Measurements from ENCODE around the gene SLC38A6. TPM values are rescaled to one million over a fixed set of nuclear protein-coding genes. Genes with fewer than 3 reads are reported as not detected.

Gene SLC38A6
- total RNA-seq, 1 donor, result 4.8 TPM

- DNase-seq (ENCODE audit: low read depth in 2 of 3, low spot score in 2 of 3), result no peak
Observed at GRCh38 chr14:60975551-60975950, 5.5 kb upstream of the SLC38A6 start.

- DNase-seq (ENCODE audit: low read depth in 2 of 3, low spot score in 2 of 3), result no peak
Observed at GRCh38 chr14:60977847-60978246, 3.2 kb upstream of the SLC38A6 start.

GRCh38 chr14:60981633-60982455 lies 799 bp downstream of the SLC38A6 start:
- peak in 1 of 3 donors; percentile 5 for DNase-seq (ENCODE audit: low read depth in 2 of 3, low spot score in 2 of 3)

- peak in 1 of 3 donors; percentile 14 for DNase-seq (ENCODE audit: low read depth in 2 of 3, low spot score in 2 of 3)
Observed at GRCh38 chr14:60984196-60984595, 3.2 kb downstream of the SLC38A6 start.

GRCh38 chr14:60986500-60986899 lies 5.5 kb downstream of the SLC38A6 start:
- no peak for DNase-seq (ENCODE audit: low read depth in 2 of 3, low spot score in 2 of 3)

- no peak for DNase-seq (ENCODE audit: low read depth in 2 of 3, low spot score in 2 of 3)
Observed at GRCh38 chr14:60989599-60989998, 8.6 kb downstream of the SLC38A6 start.

- no peak for DNase-seq (ENCODE audit: low read depth in 2 of 3, low spot score in 2 of 3)
Observed at GRCh38 chr14:60998617-60999016, 17.6 kb downstream of the SLC38A6 start.

GRCh38 chr14:60999536-60999935 lies 18.5 kb downstream of the SLC38A6 start:
- DNase-seq (ENCODE audit: low read depth in 2 of 3, low spot score in 2 of 3), result no peak

- DNase-seq (ENCODE audit: low read depth in 2 of 3, low spot score in 2 of 3), result no peak
Observed at GRCh38 chr14:61003571-61003970, 22.5 kb downstream of the SLC38A6 start.

GRCh38 chr14:61019537-61019936 lies 38.5 kb downstream of the SLC38A6 start:
- DNase-seq (ENCODE audit: low read depth in 2 of 3, low spot score in 2 of 3), result no peak

GRCh38 chr14:61025251-61026223 lies 44.5 kb downstream of the SLC38A6 start:
- DNase-seq (ENCODE audit: low read depth in 2 of 3, low spot score in 2 of 3), result peak; percentile 10 to 71 (median 44)

- DNase-seq (ENCODE audit: low read depth in 2 of 3, low spot score in 2 of 3), result no peak
Observed at GRCh38 chr14:61026526-61026925, 45.5 kb downstream of the SLC38A6 start.

- peak in 1 of 3 donors; percentile 7 for DNase-seq (ENCODE audit: low read depth in 2 of 3, low spot score in 2 of 3)
Observed at GRCh38 chr14:61031026-61031425, 50.0 kb downstream of the SLC38A6 start.

- no peak for DNase-seq (ENCODE audit: low read depth in 2 of 3, low spot score in 2 of 3)
Observed at GRCh38 chr14:61033054-61033453, 52.0 kb downstream of the SLC38A6 start.

GRCh38 chr14:61033855-61034254 lies 52.8 kb downstream of the SLC38A6 start:
- no peak for DNase-seq (ENCODE audit: low read depth in 2 of 3, low spot score in 2 of 3)

GRCh38 chr14:61034416-61035120 lies 53.5 kb downstream of the SLC38A6 start:
- DNase-seq (ENCODE audit: low read depth in 2 of 3, low spot score in 2 of 3), result peak in 1 of 3 donors; percentile 26

GRCh38 chr14:61037215-61037614 lies 56.2 kb downstream of the SLC38A6 start:
- DNase-seq (ENCODE audit: low read depth in 2 of 3, low spot score in 2 of 3), result no peak

- no peak for DNase-seq (ENCODE audit: low read depth in 2 of 3, low spot score in 2 of 3)
Observed at GRCh38 chr14:61041704-61042103, 60.7 kb downstream of the SLC38A6 start.

- DNase-seq (ENCODE audit: low read depth in 2 of 3, low spot score in 2 of 3), result no peak
Observed at GRCh38 chr14:61042220-61042619, 61.2 kb downstream of the SLC38A6 start.

- DNase-seq (ENCODE audit: low read depth in 2 of 3, low spot score in 2 of 3), result no peak
Observed at GRCh38 chr14:61043506-61043905, 62.5 kb downstream of the SLC38A6 start.

- no peak for DNase-seq (ENCODE audit: low read depth in 2 of 3, low spot score in 2 of 3)
Observed at GRCh38 chr14:61047021-61047420, 66.0 kb downstream of the SLC38A6 start.

All from hematopoietic multipotent progenitor cell (in vitro differentiated cells).